Epithelial cell of esophagus (primary cell): Measurements from ENCODE around the gene CACNA1A.
A peak's percentile ranks its signal among the peaks of the same experiment; 100 is the strongest.

Source experiments
- DNase-seq: peaks from one replicate; pipeline ENCODE4 v3.0.0; 2010; ENCODE audit warnings: low read depth
- H3K4me3 ChIP-seq: 2 replicates; pipeline ENCODE4 v1.5.1; 2011; ENCODE audit warnings: mild to moderate bottlenecking, low read length, control low read depth
- CTCF ChIP-seq: IDR thresholded peaks from 2 replicates; pipeline ENCODE4 v1.5.1; 2011; ENCODE audit warnings: low read depth, mild to moderate bottlenecking, low read length, control low read depth, inconsistent platforms; ENCODE audit not compliant: insufficient read depth; ENCODE audit errors: missing control alignments

The CACNA1A gene

GRCh38 chr19:13240312-13241022, 265.8 kb downstream of the CACNA1A start:
- DNase-seq = no peak
- H3K4me3 ChIP-seq = no peak overlapping the region
- TF ChIP-seq CTCF = no peak

GRCh38 chr19:13238891-13239534, 267.3 kb downstream of the CACNA1A start:
- H3K4me3 ChIP-seq = no peak overlapping the region
- no peak for DNase-seq
- no peak for TF ChIP-seq CTCF

- DNase-seq = no peak
- H3K4me3 ChIP-seq = no peak overlapping the region
- TF ChIP-seq CTCF = peak; percentile 10
Observed at GRCh38 chr19:13234518-13234917, 271.8 kb downstream of the CACNA1A start.

- TF ChIP-seq CTCF = no peak
- no peak overlapping the region for H3K4me3 ChIP-seq
- no peak for DNase-seq
Observed at GRCh38 chr19:13231663-13232062, 274.6 kb downstream of the CACNA1A start.

GRCh38 chr19:13229246-13229645, 277.0 kb downstream of the CACNA1A start:
- TF ChIP-seq CTCF = no peak
- DNase-seq = no peak
- H3K4me3 ChIP-seq = no peak overlapping the region

- no peak overlapping the region for H3K4me3 ChIP-seq
- TF ChIP-seq CTCF = no peak
- DNase-seq = no peak
Observed at GRCh38 chr19:13228561-13228960, 277.7 kb downstream of the CACNA1A start.

- no peak overlapping the region for H3K4me3 ChIP-seq
- TF ChIP-seq CTCF = no peak
- DNase-seq = no peak
Observed at GRCh38 chr19:13226983-13227382, 279.3 kb downstream of the CACNA1A start.
